Jurkat, Clone E6-1 (cell line): ENCODE data around the gene ABLIM2.

Experiments
- DNase-seq: peaks from one replicate; pipeline ENCODE4 v3.0.0-alpha.2; 2011; ENCODE audit warnings: low read depth, low spot score
- H3K4me3 ChIP-seq: 2 replicates; pipeline ENCODE4 v1.5.1; 2011; ENCODE audit warnings: mild to moderate bottlenecking, low read length, control low read depth, moderate library complexity

Gene ABLIM2

GRCh38 chr4:8044699-8045098 lies 113.9 kb downstream of the ABLIM2 start:
- no peak overlapping the region for H3K4me3 ChIP-seq

GRCh38 chr4:8044244-8044643 lies 114.4 kb downstream of the ABLIM2 start:
- H3K4me3 ChIP-seq = no peak overlapping the region
- DNase-seq = no peak

More at GRCh38 chr4:8044699-8045098, 113.9 kb downstream of the ABLIM2 start:
- no peak for DNase-seq

- no peak for DNase-seq
- H3K4me3 ChIP-seq = no peak overlapping the region
Measured at GRCh38 chr4:8043596-8043995, 115.0 kb downstream of the ABLIM2 start.

DNA sequence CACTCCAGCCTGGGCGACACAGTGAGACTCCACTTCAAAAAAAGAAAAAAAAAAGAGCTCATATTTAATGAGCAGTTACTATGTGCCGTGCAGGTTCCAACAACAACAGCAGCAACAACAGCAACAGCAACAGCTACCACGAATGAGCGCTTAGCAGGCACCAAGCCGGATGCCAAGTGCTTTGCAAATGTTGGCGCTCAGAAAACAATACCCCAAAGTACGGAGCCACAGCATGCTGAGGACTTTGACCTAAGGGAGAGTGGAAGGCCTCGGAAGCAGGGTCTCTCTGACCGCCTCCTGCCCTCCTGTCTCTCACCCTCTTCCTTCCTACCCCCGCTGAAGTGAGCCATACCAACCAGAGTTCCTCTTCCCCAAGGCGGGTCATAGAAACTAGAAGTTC lies 116.7 kb downstream of the ABLIM2 start:
- no peak overlapping the region for H3K4me3 ChIP-seq
- no peak for DNase-seq

DNA sequence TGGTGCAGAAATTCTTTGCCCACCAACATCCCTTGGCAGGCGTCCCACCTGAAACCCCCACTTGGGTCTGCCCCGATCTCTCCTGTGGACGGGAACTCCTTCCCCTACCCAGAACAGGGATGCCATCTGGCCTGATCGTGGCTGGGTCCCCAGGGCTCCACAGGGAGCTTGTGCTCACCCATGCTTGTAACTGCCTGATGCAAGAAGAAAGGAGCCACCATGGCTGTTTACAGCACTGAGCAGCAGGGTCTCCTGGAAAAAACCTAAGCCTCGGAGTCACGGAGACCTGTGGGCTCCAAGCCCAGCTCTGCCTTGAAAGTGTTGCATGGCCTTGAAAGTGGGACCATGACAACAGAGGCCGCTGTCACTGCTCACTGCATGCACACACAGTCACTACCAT lies 117.4 kb downstream of the ABLIM2 start:
- no peak overlapping the region for H3K4me3 ChIP-seq
- DNase-seq = no peak

DNA sequence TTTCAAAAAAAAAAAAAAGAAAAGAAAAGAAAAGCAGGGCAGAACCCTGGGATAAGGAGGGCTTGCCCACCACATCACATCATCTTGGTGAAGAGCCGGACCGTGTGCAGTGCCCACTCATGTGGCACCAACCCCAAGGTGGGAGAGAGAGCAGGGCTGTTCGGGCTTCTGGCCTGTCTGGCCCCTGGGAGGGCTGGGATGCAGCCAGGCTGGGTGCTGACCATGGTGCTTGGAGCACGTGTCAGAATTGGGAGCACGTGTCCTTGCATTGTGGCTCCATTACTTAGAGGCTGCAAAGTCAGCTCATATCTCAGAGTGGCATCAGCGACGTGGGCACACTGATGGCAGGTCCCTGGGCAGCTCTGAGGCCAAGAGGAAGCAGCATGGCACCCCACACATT lies 118.0 kb downstream of the ABLIM2 start:
- H3K4me3 ChIP-seq = no peak overlapping the region
- DNase-seq = no peak

DNA sequence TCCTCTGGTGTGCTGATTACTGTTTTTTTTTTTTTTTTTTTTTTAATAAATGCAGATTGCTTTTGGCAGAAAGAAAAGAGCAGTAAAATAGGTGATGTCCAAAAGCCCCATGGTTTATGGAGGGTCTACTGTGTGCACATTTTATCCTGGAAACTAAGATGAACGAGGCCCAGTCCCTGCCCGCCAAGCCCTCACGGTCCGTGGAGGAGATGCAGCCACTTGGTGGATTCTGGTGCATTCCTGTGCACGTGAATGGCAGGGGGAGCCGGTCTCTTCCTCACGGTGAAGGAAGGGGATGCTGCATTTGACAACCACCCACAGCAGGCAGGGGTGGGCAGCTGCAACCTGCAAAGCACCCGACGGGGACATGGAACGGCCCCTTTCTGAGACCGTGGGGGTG lies 118.8 kb downstream of the ABLIM2 start:
- DNase-seq = no peak
- no peak overlapping the region for H3K4me3 ChIP-seq

- H3K4me3 ChIP-seq = no peak overlapping the region
- no peak for DNase-seq
Measured at GRCh38 chr4:8039290-8039689, 119.3 kb downstream of the ABLIM2 start.

GRCh38 chr4:8038719-8039251 lies 119.8 kb downstream of the ABLIM2 start:
- no peak overlapping the region for H3K4me3 ChIP-seq
- no peak for DNase-seq

DNA sequence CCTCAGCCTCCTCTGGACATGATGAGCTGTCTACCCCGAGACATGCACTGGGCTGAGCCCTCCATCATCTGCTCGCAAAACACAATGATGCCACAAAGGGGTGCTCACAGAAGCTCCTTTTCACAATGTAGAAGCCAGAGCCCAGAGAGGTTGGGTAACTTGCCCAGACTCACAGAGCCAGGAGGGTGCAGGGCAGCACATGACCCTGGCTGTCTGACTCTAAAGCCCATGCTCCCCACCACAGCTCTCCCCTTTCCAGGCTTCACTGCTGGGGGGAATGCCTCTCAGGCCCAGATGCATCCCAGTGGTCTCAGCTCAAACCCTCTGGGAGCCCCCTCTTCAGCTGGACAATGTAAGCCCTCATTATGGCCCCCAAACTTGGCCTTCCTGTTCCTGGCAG lies 120.5 kb downstream of the ABLIM2 start:
- DNase-seq = no peak

DNA sequence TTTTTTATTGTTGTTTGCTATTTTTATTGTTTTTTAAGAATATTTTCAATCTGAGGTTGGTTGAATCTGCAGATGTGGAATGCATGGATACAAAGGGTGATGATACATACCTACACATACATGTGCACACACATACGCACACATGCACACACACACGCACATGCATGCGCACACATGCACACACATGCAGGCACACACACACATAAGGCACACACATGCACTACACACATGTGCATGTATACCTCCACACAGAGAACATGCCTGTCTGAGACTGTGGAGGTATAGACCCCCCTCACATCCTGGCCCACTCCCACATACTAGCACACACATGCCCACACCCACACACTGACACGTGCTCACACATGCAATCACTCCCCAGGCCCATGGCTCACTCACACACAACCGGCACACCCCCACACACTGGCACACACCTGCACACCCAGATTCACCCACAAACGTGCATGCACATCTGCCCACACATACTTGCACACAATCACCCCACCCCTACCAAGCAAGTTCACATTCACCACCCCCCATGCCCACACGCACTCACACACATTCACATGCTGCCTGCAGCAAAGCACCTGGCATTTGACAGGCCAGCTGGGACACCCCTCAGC lies 121.4 kb downstream of the ABLIM2 start:
- H3K4me3 ChIP-seq = no peak overlapping the region
- no peak for DNase-seq

More for the DNA sequence above, 120.5 kb downstream of the ABLIM2 start:
- H3K4me3 ChIP-seq = no peak overlapping the region

DNA sequence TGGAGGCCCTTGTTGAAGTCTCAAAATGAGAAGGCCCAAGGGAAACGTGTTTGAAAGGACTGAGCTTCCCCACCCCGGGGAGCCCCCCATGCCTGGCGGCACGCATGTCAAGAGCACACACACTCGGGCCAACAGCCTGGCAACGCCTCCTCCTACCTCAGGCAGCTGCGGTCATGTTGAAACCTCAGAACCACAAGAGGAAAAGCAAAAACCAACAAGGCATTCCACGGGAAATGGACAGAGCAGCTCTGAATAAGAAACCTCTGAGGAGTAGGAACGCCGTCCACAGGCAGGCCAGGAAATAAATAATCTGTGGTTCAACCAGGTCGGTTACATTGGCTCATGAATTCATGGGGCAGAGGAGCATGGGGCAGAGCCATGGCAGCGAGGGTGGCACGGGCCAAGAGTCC lies 123.2 kb downstream of the ABLIM2 start:
- peak; percentile 58 for DNase-seq

GRCh38 chr4:8033829-8034528 lies 124.6 kb downstream of the ABLIM2 start:
- H3K4me3 ChIP-seq = no peak overlapping the region
- DNase-seq = no peak

More for the DNA sequence above, 123.2 kb downstream of the ABLIM2 start:
- H3K4me3 ChIP-seq = no peak overlapping the region

DNA sequence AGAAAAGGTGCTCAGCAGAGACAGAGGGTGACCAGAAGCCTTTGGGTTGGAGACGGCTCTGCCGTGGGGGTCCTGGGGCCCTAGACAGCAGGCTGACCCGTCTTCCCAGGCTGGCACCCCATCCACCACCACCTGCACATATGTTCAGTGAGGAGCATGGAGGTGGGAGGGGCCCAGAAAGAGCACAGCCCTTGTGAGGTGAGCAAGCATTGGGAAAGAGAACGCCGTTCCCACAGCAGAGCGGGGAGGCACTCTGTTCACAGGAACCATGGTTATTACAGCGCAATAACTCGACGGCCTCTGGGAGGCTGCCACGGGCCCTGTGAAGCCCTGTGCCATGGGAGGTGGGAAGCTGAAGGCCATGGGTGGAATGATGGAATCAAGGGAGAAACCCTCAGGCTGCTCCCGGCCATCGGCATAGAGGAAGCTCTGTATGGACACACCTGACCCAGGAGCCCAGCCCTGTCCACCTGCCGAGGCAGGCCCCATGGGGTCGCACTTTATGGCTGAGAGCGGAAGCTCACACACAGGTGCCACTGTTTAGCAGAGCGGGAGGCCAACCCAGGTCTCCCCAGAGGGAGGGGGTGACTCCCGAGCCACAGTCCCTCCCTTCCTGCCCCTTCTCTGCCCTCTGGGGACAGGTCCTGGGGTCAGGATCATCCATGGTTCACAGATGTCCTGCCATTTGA lies 125.4 kb downstream of the ABLIM2 start:
- H3K4me3 ChIP-seq = no peak overlapping the region
- no peak for DNase-seq

GRCh38 chr4:8032381-8032780 lies 126.2 kb downstream of the ABLIM2 start:
- DNase-seq = no peak
- H3K4me3 ChIP-seq = no peak overlapping the region

DNA sequence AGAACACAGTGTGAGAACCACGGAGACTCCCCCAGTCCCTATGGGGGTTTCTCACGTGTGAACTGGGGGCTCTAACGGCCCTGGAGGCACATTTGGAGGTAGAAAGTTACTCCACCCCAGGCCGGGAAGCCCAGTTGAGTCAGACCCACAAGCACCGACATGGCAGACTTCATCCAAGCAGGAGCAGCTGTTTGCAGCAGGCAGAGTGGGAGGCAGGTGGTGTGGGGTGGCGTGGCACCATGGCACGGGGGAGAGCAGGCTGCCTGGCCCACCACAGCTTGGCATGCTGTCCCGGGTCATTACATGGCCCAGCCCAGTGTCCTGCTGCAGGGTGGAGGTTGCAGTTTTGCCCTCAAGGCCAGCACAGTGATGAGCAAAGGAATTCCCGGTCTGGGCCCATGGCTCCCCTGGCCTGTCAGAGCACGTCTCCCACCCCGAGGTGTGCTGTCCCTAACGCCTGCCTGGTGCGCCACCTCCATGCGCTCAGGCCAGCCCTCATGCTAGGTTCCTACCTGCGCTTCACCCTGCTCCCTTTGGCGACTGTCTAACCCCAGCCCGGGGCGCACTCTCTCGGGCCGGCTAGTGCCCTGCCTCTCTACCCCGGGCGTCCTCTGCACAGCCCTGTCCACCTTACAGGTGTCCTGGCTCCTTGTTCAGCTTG lies 128.4 kb downstream of the ABLIM2 start:
- H3K4me3 ChIP-seq = no peak overlapping the region
- no peak for DNase-seq

- no peak for DNase-seq
- H3K4me3 ChIP-seq = no peak overlapping the region
Measured at GRCh38 chr4:8029689-8030088, 128.9 kb downstream of the ABLIM2 start.

DNA sequence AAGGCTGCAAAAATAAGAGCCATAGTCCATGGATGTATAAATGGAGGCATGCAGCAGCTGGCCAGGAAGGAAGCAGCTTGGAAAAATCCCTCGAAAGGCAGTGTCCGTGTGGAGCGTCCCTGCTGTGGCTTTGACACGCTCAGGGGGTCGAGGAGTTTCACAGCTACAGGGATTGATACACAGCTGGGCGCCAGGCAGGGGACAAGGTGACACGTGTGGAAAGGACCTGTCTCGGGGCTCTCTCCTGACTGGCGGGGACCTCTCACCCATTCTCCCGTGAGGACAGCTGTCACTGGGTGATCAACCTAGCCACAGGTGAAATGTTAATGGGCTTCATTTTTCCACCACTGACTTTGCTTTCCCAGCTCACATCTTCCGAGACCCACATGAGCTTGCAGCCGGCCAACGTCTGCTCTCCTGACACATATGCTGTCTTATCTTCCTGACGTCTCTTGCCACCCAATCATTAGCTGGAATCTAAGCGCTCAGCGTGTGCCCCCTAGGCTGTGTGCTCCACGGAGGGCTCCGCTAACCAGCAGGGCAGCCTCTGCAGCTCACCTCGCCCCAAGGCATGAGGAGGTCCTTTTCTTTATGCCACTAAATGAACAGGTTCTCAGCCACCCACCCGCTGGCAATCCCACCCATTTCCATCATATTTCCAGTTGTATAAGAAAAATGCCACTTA lies 129.6 kb downstream of the ABLIM2 start:
- no peak for DNase-seq
- H3K4me3 ChIP-seq = no peak overlapping the region

DNA sequence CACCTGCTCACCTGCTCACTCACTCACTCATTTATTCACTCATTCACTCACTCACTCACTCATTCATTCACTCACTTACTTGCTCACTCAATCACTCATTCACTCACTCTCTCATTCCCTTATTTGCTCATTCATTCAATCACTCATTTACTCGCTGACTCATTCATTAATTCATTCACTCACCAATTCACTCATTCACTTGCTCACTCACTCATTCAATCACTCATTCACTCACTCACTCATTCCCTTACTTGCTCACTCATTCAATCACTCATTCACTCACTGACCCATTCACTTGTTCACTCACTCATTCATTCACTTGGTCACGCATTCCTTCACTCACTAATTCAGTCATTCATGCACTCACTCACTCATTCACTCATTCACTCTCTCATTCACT lies 130.2 kb downstream of the ABLIM2 start:
- no peak for DNase-seq
- H3K4me3 ChIP-seq = no peak overlapping the region
